Ovary (tissue), 10 donors: ENCODE measurements around the gene KRT4. TPM values are rescaled to one million over a fixed set of nuclear protein-coding genes. Genes with fewer than 3 reads are reported as not detected.

ENCODE experiments used
- DNase-seq, 5 donors: peaks; one replicate each; pipeline ENCODE4 v3.0.0-alpha.2; 2019 to 2020
- H3K27ac ChIP-seq, 2 donors: fragments of 200-600 bp; one replicate each; pipeline versions ENCODE4 v1.5.1 to v1.8.0; 2019 to 2022
- H3K27me3 ChIP-seq: fragments of 200-600 bp; one replicate; pipeline ENCODE4 v1.8.0; 2022
- H3K36me3 ChIP-seq: fragments of 200-600 bp; sonication (generic); one replicate; pipeline ENCODE4 v1.5.1; 2019
- H3K4me1 ChIP-seq: one replicate; pipeline ENCODE4 v1.8.1; 2013; ENCODE audit warnings: mild to moderate bottlenecking, moderate library complexity; ENCODE audit not compliant: insufficient read depth
- H3K4me3 ChIP-seq: fragments of 200-600 bp; sonication (generic); one replicate; pipeline ENCODE4 v1.5.1; 2017
- H3K9me3 ChIP-seq, 2 donors: fragments of 200-600 bp in 1 of 2; sonication (generic) in 1 of 2; one replicate each; pipeline versions ENCODE4 v1.5.1 to v1.8.1; 2013 to 2019; ENCODE audit warnings: mild to moderate bottlenecking in 1 of 2, moderate library complexity in 1 of 2
- EP300 ChIP-seq: sonication (generic); formaldehyde crosslinking; IDR thresholded peaks from one replicate; pipeline ENCODE4 v1.6.1; 2017; ENCODE audit warnings: antibody characterized with exemption
- POLR2A ChIP-seq: fragments of 450-650 bp; IDR thresholded peaks from one replicate; pipeline ENCODE4 v1.6.1; 2017; ENCODE audit warnings: antibody characterized with exemption, mild to moderate bottlenecking, moderate library complexity
- WGBS, 3 donors: extraction: QIAGEN DNeasy Blood & Tissue Kit in 1 of 3; methylation state at CpG; one replicate each; pipeline versions ENCODE4 v1.1.5 to v1.1.7; 2013 to 2017; 5-methylcytosine and 5-hydroxymethylcytosine counted together
- intact Hi-C, 4 donors: fragments of 100-400 bp; cut with DNase I; formaldehyde crosslinking; loops; one replicate each; pipeline versions ENCODE4 v1.11.0 to v1.15.1; 2022 to 2023
- long read RNA-seq, 3 donors: library from polyadenylated mRNA in 2 of 3; unstranded in 2 of 3; transcript quantifications; one replicate each; pipeline ENCODE4 v2.0.0 and lab custom pipeline, GENCODE V29; 2021 to 2026
- polyA plus RNA-seq, 2 donors: library from polyadenylated mRNA; stranded (reverse); fragments of 200-250 nt in 1 of 2; fragments of 350-450 nt in 1 of 2; fragmentation: Illumina TruSeq in 1 of 2; extraction: RNeasy Lipid Tissue Mini Kit (QIAGEN cat#74804) in 1 of 2; gene quantifications; one replicate each; pipeline ENCODE4 v1.2.3, GENCODE V29; 2013 to 2014
- total RNA-seq, 7 donors: library from RNA; depleted of rRNA in 2 of 7; stranded (reverse); fragments of >200 nt in 2 of 7; fragmentation: NEBNext Ultra II Directional in 3 of 7; extraction: Animal tissue kit (Norgen Biotek cat#: 25700) in 3 of 7; gene quantifications; one replicate each; pipeline versions ENCODE4 v1.1.0 to v1.2.4, GENCODE V29; 2016 to 2023
- TF ChIP-seq, protein P1 (sequence below), 3 donors: fragments of 450-650 bp in 2 of 3; fragments of 200-600 bp in 1 of 3; IDR thresholded peaks; one replicate each; pipeline versions ENCODE4 v1.5.1 to v1.8.0; 2016 to 2022; ENCODE audit warnings: antibody characterized with exemption in 3 of 3, mild to moderate bottlenecking in 1 of 3
- donor health status: DM: no; HTN: no; CAD: no; lungs with moderate emphysema.
- donor health status: DM: no; HTN: no; CAD: no.
- donor health status: Bipolar disorder and iron deficiency.
- donor health status: DM: yes; HTN: yes; CAD: no.
- donor health status: DM: no; HTN: no; CAD: no.
- donor health status: DM: yes; HTN: yes; CAD: no.

KRT4 gene
- total RNA-seq (under 1 TPM in 2 of 7 donors, not detected in 5; 0.17 to 0.34 TPM), polyA plus RNA-seq (not detected)
- long read RNA-seq, donor 1: 0 reads
- long read RNA-seq, donor 2: 0 reads
- long read RNA-seq, donor 3: 0 reads

DNA sequence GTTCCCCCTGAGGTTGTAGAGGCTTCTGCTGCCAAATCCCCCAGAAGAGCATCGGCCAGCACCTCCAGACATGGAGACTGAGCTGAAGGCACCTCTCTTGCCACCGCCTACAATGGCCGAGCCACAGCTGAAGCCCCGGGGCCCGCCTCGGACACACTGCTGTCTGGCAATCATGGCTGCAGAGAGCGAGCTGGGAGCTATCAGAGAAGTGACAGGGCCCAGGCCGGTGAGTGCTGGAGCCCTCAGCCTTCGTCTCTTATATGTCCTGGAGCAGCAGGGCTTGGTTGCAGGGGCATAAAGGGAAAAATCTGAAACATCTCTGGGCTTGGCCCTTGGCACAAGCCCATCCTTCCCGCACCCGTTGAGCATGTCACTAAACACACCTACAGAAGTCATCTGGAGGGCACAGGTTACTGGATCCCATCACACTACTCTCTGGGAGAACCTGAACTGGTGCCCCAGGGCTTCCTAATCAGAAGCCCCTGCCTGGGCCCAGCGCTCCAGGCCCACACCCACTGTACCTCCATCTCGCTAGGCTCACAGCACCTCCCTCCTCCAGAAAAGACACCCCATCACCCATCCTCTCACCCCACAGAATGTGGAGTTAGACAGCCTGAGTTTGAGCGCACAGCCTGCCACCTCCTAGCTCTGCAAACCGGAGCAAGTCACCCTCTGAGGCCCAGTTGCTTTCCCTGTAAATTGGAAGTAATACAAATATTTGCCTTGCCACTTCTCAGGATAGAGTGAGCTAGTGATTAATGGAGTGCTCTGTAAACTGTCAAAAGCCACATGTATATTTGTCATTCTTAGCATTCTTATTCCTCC is at the start of gene KRT4:
Gene KRT4 (minus strand): TSS at position 232 of the 825 bp plus-strand sequence. CDS start 58 bp downstream, at position 174.
- no peak for TF ChIP-seq EP300
- no peak for TF ChIP-seq POLR2A
- TF ChIP-seq, protein P1, sequence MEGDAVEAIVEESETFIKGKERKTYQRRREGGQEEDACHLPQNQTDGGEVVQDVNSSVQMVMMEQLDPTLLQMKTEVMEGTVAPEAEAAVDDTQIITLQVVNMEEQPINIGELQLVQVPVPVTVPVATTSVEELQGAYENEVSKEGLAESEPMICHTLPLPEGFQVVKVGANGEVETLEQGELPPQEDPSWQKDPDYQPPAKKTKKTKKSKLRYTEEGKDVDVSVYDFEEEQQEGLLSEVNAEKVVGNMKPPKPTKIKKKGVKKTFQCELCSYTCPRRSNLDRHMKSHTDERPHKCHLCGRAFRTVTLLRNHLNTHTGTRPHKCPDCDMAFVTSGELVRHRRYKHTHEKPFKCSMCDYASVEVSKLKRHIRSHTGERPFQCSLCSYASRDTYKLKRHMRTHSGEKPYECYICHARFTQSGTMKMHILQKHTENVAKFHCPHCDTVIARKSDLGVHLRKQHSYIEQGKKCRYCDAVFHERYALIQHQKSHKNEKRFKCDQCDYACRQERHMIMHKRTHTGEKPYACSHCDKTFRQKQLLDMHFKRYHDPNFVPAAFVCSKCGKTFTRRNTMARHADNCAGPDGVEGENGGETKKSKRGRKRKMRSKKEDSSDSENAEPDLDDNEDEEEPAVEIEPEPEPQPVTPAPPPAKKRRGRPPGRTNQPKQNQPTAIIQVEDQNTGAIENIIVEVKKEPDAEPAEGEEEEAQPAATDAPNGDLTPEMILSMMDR (IDR thresholded peaks at IDR 0.05): no peak
- Histone ChIP-seq H3K4me3 (no peak within 1 kb of the TSS), H3K27me3 (no peaks in the 10 kb centered on the region), H3K4me1 (no peaks in the 10 kb centered on the region), H3K27ac (no peak within 1 kb of the TSS), H3K9me3 (no peaks in the 10 kb centered on the region), H3K36me3 (no peaks in the 10 kb centered on the region)
- 76 to 86% (median 82%) methylated on average over 13 to 15 of the region's 15 CpGs for WGBS, 3 donors
- intact Hi-C loops: no loop called here
- DNase-seq: no peak

DNA sequence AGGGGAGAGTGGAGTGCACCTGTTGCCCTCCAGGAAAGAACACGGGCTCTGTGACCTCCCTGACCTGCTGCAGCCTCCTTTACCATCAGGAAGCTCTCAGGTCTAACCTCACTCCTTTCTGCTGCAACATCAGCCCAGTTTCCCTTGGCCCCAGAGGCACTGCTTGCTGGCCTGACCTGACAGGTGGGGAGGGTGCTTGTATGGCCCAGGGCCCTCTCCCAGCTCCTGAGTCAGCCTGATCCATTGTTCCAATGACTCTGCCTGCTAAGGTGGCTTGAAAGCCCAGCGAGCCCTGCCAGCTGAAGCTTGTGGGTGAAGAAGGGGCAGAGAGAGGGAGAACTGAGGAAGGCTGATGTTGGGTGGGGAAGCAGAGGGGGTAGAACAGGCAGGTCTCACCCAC is 48.1 kb upstream of the KRT4 start:
- Histone ChIP-seq H3K9me3 (no peaks in the 10 kb centered on the region), H3K36me3 (no peaks in the 10 kb centered on the region), H3K4me1 (no peaks in the 10 kb centered on the region), H3K27ac (no peak overlapping the region), H3K4me3 (no peak overlapping the region), H3K27me3 (no peaks in the 10 kb centered on the region)
- TF ChIP-seq EP300: no peak
- TF ChIP-seq POLR2A: no peak
- TF ChIP-seq, protein P1 (IDR thresholded peaks at IDR 0.05): no peak
- 54 to 60% (median 56%) methylated on average over 2 of the region's 2 CpGs for WGBS, 3 donors
- intact Hi-C loops: loop anchor here in 1 of 4 donors (10.0 kb wide), 1 partner anchor 477 kb away; the partner anchor contains the start of gene KRT84
- no peak for DNase-seq

DNA sequence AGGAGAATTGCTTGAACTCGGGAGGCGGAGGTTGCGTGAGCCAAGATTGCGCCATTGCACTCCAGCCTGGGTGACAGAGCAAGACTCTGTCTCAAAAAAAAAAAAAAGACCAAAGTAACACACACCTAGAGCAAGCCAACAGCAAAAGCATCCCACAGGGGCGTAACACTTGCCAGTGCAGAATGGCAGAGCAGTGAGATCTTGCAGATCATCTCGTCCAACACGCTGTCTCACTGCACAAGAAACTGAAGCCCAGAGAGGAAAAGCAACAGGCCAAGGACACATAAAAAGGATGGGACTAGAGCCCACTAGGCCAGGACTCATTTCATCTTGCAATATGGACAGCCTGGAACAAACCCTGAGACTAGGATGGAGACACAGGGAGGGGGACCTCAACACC is 47.6 kb upstream of the KRT4 start:
- H3K27me3 ChIP-seq: no peaks in the 10 kb centered on the region
- TF ChIP-seq POLR2A (no peak), EP300 (no peak)
- TF ChIP-seq, protein P1 (IDR thresholded peaks at IDR 0.05): no peak
- H3K4me3 ChIP-seq: no peak overlapping the region
- H3K9me3 ChIP-seq: no peaks in the 10 kb centered on the region
- no peak for DNase-seq
- H3K27ac ChIP-seq: no peak overlapping the region
- no peaks in the 10 kb centered on the region for H3K36me3 ChIP-seq
- intact Hi-C loops: loop anchor here in 2 of 4 donors (1.0 to 10.0 kb wide), 2 partner anchors 55 to 477 kb away; partner anchors contain the start of gene KRT84 (in 1 of the 2)
- WGBS, 3 donors: 87 to 90% (median 88%) methylated on average over 7 of the region's 7 CpGs
- no peaks in the 10 kb centered on the region for H3K4me1 ChIP-seq

DNA sequence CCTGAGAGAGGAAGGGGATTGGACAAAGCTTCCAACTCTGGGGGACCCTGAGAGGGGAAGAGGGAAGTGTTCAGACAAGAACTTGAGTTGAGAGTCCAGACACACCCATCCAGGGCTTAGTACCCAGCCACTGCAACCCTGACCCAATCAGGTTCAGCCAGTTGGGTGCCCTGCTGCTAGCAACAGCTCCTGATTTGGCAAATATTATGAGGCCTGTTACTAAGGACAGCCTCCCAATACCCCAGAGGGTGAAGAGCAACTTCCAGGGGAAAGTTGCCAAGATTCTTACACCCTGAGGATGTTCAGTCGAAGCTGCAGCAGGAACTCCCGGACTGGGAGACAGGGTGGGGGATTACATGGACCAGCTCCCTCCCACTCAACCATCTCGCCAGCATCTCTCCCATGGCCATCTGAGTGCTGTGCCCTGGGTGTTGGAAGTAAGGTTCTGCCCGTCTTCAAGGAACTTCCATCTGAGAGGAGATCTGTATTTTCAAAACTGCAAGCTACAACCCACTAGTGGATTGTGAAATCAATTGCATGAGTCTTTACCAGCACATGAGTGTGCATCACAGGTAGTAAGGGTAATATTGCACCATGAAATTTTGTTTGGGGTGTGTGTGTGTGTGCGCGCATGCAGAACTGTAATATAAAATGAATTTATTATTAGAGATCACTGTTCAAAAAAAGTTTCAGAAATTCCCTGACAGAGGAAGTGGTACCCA is 46.3 kb upstream of the KRT4 start:
- Histone ChIP-seq H3K27ac (no peak overlapping the region), H3K4me1 (no peaks in the 10 kb centered on the region), H3K36me3 (no peaks in the 10 kb centered on the region), H3K9me3 (no peaks in the 10 kb centered on the region), H3K27me3 (no peaks in the 10 kb centered on the region), H3K4me3 (no peak overlapping the region)
- WGBS, 3 donors: 58 to 63% (median 63%) methylated on average over 6 of the region's 6 CpGs
- no peak for DNase-seq
- intact Hi-C loops: loop anchor here in 1 of 4 donors (10.0 kb wide), 1 partner anchor 475 kb away; the partner anchor contains the start of gene KRT84
- TF ChIP-seq EP300: no peak
